Right lobe of liver (tissue), 4 donors: ENCODE measurements around the gene TLX1.

Experiments
- CTCF ChIP-seq, 4 donors: fragments of 200-600 bp in 3 of 4; fragments of 450-650 bp in 1 of 4; IDR thresholded peaks; one replicate each; pipeline versions ENCODE4 v1.5.1 to v1.8.0; 2016 to 2022; ENCODE audit warnings: antibody characterized with exemption in 4 of 4, mild to moderate bottlenecking in 2 of 4
- POLR2A ChIP-seq: fragments of 450-650 bp; IDR thresholded peaks from one replicate; pipeline ENCODE4 v1.6.1; 2017; ENCODE audit warnings: antibody characterized with exemption, mild to moderate bottlenecking
- donor health status: DM: no; HTN: no; CAD: no.
- donor health status: DM: no; HTN: no; CAD: no.
- donor health status: DM: no; HTN: yes; CAD: no.

GRCh38 chr10:101121654-101122031, 9.5 kb upstream of the TLX1 start:
- TF ChIP-seq CTCF (IDR thresholded peaks at IDR 0.05) = no peak
- no peak for TF ChIP-seq POLR2A
